Stimulated activated CD4-positive, alpha-beta T cell treated with anti-CD3 and anti-CD28 coated beads, Interleukin-4, amount 100 ng/mL, for 4 hours (primary cell): ENCODE data around the gene NHLH2.

Experiments used
- DNase-seq, 2 experiments: peaks; one replicate each; pipeline ENCODE4 v3.0.0-alpha.2; 2020

Gene NHLH2

GRCh38 chr1:115837740-115838421, 3.0 kb downstream of the NHLH2 start:
- DNase-seq, result no peak

- no peak for DNase-seq
Measured at GRCh38 chr1:115837341-115837739, 3.6 kb downstream of the NHLH2 start.

- no peak for DNase-seq
Measured at GRCh38 chr1:115833856-115834255, 7.1 kb downstream of the NHLH2 start.

- DNase-seq, result no peak
Measured at GRCh38 chr1:115832651-115833050, 8.3 kb downstream of the NHLH2 start.

- no peak for DNase-seq
Measured at GRCh38 chr1:115830963-115831362, 10.0 kb downstream of the NHLH2 start.

GRCh38 chr1:115829947-115830346, 11.0 kb downstream of the NHLH2 start:
- DNase-seq, result no peak

GRCh38 chr1:115829023-115829674, 11.8 kb downstream of the NHLH2 start:
- DNase-seq, result no peak

- no peak for DNase-seq
Measured at GRCh38 chr1:115828101-115829022, 12.6 kb downstream of the NHLH2 start.

GRCh38 chr1:115827452-115828044, 13.4 kb downstream of the NHLH2 start:
- DNase-seq, result no peak

- no peak for DNase-seq
Measured at GRCh38 chr1:115826628-115827027, 14.3 kb downstream of the NHLH2 start.

GRCh38 chr1:115822117-115822516, 18.8 kb downstream of the NHLH2 start:
- no peak for DNase-seq

- no peak for DNase-seq
Measured at GRCh38 chr1:115815694-115816093, 25.2 kb downstream of the NHLH2 start.

GRCh38 chr1:115814685-115815398, 26.1 kb downstream of the NHLH2 start:
- no peak for DNase-seq

- DNase-seq, result no peak
Measured at GRCh38 chr1:115813727-115814126, 27.2 kb downstream of the NHLH2 start.

- DNase-seq, result no peak
Measured at GRCh38 chr1:115811140-115811828, 29.6 kb downstream of the NHLH2 start.

GRCh38 chr1:115810609-115811008, 30.3 kb downstream of the NHLH2 start:
- no peak for DNase-seq

- DNase-seq, result no peak
Measured at GRCh38 chr1:115809847-115810246, 31.1 kb downstream of the NHLH2 start.

GRCh38 chr1:115809076-115809475, 31.9 kb downstream of the NHLH2 start:
- no peak for DNase-seq

GRCh38 chr1:115807723-115808122, 33.2 kb downstream of the NHLH2 start:
- peak in 1 of 2 experiments; percentile 15 for DNase-seq

GRCh38 chr1:115805597-115805996, 35.3 kb downstream of the NHLH2 start:
- no peak for DNase-seq

GRCh38 chr1:115802416-115802815, 38.5 kb downstream of the NHLH2 start:
- no peak for DNase-seq

- no peak for DNase-seq
Measured at GRCh38 chr1:115797486-115797885, 43.4 kb downstream of the NHLH2 start.
